ENCODE measurements around the gene RNF114. TPM values are rescaled to one million over a fixed set of nuclear protein-coding genes. Genes with fewer than 3 reads are reported as not detected.

Gene RNF114
- total and polyA plus RNA-seq, 4 donors, result 30.9 to 87.9 (median 40.9) TPM

- peaks cover 10 to 39% (median 24%) of the 10 kb centered on the region in 4 donors for H3K4me1 ChIP-seq (ENCODE audit: control insufficient read depth in 4 of 4, insufficient read depth in 4 of 4, low read length in 3 of 4)
- H3K9ac ChIP-seq (ENCODE audit: low read depth in 1 of 2, low read length in 2 of 2), result no peak overlapping the region
- H3K4me3 ChIP-seq (ENCODE audit: low read depth in 1 of 3, low read length in 3 of 3), result no peak overlapping the region
- no peaks in the 10 kb centered on the region for H3K9me3 ChIP-seq (ENCODE audit: control insufficient read depth in 4 of 4, low read length in 3 of 4)
- H3K27me3 ChIP-seq (ENCODE audit: control insufficient read depth in 4 of 4, insufficient read depth in 4 of 4, low read length in 3 of 4), result no peaks in the 10 kb centered on the region
- WGBS, result 36% methylated on average over 10 of the region's 10 CpGs
- peaks cover 0 to 10% (median 2%) of the 10 kb centered on the region in 4 donors for H3K36me3 ChIP-seq (ENCODE audit: control insufficient read depth in 4 of 4, insufficient read depth in 3 of 4, low read depth in 1 of 4, low read length in 3 of 4)
- peak overlapping the region; percentile 25 to 47 for H3K27ac ChIP-seq (ENCODE audit: low read depth in 1 of 2, low read length in 2 of 2)
- DNase-seq (ENCODE audit: low spot score), result no peak
- TF ChIP-seq HNF4A (conservative IDR thresholded peaks at IDR 0.05) (peak; percentile 15 to 49), GABPA (IDR thresholded peaks at IDR 0.05 in 1 of 2, conservative IDR thresholded peaks at IDR 0.05 in 1 of 2) (peak in 1 of 2 donors; percentile 10), FOXA2 (IDR thresholded peaks at IDR 0.05) (peak; percentile 72), TAF1 (conservative IDR thresholded peaks at IDR 0.05) (no peak), SP1 (IDR thresholded peaks at IDR 0.05) (peak; percentile 22), RXRA (IDR thresholded peaks at IDR 0.05) (peak in 1 of 2 donors; percentile 29), JUND (IDR thresholded peaks at IDR 0.05) (peak in 1 of 2 donors; percentile 20), REST (IDR thresholded peaks at IDR 0.05) (peak; percentile 35), ZBTB33 (IDR thresholded peaks at IDR 0.05) (no peak), YY1 (IDR thresholded peaks at IDR 0.05) (no peak), FOXA1 (IDR thresholded peaks at IDR 0.05) (peak; percentile 61)
Observed at GRCh38 chr20:49899541-49900383, 36.4 kb upstream of the RNF114 start.

GRCh38 chr20:49901588-49901987, 34.6 kb upstream of the RNF114 start:
- Histone ChIP-seq H3K27me3 (ENCODE audit: control insufficient read depth in 4 of 4, insufficient read depth in 4 of 4, low read length in 3 of 4) (no peaks in the 10 kb centered on the region), H3K36me3 (ENCODE audit: control insufficient read depth in 4 of 4, insufficient read depth in 3 of 4, low read depth in 1 of 4, low read length in 3 of 4) (peaks cover 3 to 26% (median 9%) of the 10 kb centered on the region in 4 donors), H3K9me3 (ENCODE audit: control insufficient read depth in 4 of 4, low read length in 3 of 4) (no peaks in the 10 kb centered on the region), H3K27ac (ENCODE audit: low read depth in 1 of 2, low read length in 2 of 2) (no peak overlapping the region), H3K4me1 (ENCODE audit: control insufficient read depth in 4 of 4, insufficient read depth in 4 of 4, low read length in 3 of 4) (peaks cover 10 to 28% (median 15%) of the 10 kb centered on the region in 4 donors), H3K4me3 (ENCODE audit: low read depth in 1 of 3, low read length in 3 of 3) (no peak overlapping the region), H3K9ac (ENCODE audit: low read depth in 1 of 2, low read length in 2 of 2) (no peak overlapping the region)
- TF ChIP-seq SP1 (IDR thresholded peaks at IDR 0.05) (no peak), GABPA (IDR thresholded peaks at IDR 0.05 in 1 of 2, conservative IDR thresholded peaks at IDR 0.05 in 1 of 2) (no peak), YY1 (IDR thresholded peaks at IDR 0.05) (no peak), NR2F2 (IDR thresholded peaks at IDR 0.05) (no peak), TAF1 (conservative IDR thresholded peaks at IDR 0.05) (no peak), JUND (IDR thresholded peaks at IDR 0.05) (no peak), HNF4G (IDR thresholded peaks at IDR 0.05) (no peak), HNF4A (conservative IDR thresholded peaks at IDR 0.05) (no peak), REST (IDR thresholded peaks at IDR 0.05) (no peak)
- no peak for DNase-seq (ENCODE audit: low spot score)
- WGBS, result 64% methylated on average over 5 of the region's 5 CpGs
